ENCODE data around the gene DLGAP1.

DNA sequence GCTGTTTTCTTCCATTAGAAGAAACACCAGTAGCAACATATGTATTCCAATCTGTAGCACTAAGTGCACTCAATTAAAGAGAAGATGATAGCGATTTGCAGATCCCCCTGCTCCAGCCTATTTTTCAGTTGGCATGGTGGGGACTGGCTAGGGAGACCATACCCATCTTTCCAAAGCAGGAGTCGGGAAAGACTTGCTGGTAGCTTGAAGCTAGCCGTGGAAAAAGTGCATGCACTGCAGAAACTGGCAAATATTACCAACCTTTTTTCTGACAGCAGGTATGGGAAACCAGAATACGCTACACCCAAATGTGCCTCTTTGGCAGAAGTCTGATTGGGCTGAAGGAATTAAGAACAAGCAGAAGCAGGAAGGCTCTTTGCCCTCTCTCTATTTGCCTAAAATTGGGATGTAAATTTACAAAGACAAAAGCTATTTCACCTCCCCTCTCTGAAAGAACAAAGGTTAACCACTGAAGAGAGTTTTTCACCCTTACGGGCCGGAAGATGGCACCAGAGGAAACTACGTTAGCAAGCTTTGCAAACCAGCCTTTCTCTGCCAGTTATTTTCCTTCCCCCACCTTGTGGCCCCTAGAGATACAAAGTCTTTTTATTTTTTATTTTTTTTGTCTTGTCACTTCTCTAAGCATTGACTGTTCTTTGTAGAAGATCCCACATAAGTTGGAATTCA lies 273.1 kb downstream of the DLGAP1 start:
- TF ChIP-seq EZH2 (IDR thresholded peaks at IDR 0.05; ENCODE audit: borderline replicate concordance) = no peak
- TF ChIP-seq, protein P1, sequence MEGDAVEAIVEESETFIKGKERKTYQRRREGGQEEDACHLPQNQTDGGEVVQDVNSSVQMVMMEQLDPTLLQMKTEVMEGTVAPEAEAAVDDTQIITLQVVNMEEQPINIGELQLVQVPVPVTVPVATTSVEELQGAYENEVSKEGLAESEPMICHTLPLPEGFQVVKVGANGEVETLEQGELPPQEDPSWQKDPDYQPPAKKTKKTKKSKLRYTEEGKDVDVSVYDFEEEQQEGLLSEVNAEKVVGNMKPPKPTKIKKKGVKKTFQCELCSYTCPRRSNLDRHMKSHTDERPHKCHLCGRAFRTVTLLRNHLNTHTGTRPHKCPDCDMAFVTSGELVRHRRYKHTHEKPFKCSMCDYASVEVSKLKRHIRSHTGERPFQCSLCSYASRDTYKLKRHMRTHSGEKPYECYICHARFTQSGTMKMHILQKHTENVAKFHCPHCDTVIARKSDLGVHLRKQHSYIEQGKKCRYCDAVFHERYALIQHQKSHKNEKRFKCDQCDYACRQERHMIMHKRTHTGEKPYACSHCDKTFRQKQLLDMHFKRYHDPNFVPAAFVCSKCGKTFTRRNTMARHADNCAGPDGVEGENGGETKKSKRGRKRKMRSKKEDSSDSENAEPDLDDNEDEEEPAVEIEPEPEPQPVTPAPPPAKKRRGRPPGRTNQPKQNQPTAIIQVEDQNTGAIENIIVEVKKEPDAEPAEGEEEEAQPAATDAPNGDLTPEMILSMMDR (IDR thresholded peaks at IDR 0.05; ENCODE audit: poor library complexity) = peak; percentile 48
